HG03558 (cell line): ENCODE results near the gene KAT2B.

Experiments used
- ATAC-seq: cut with Tn5 transposase; IDR thresholded peaks from one replicate; pipeline ENCODE4 v1.9.1; 2021; ENCODE audit warnings: moderate number of reproducible peaks; ENCODE audit not compliant: unreplicated experiment; ENCODE audit errors: extremely low read depth

Gene KAT2B

DNA sequence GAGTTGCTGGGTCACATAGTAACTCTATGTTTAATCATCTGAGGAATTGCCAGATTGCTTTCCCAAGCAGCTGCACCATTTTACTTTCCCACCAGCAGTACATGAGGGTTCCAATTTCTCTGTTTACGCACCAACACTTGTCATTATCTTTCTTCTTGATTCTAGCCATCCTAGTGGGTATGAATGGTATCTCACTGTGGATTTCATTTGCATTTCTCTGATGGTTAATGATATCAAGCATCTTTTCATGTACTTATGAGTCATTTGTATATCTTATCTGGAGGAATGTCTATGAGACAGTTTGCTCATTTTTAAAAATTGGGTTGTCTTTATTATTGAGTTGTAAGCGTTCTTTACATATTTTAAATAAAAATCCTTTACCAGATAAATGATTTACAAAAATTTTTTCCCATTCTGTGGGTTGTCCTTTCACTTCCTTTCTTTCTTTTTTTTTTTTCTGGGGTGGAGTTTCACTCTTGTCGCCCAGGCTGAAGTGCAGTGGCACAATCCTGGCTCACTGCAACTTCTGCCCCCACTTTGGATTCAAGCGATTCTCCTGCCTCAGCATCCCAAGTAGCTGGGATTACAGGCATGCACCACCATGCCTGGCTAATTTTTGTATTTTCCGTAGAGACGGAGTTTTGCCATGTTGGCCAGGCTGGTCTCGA, 154.7 kb downstream of the KAT2B start:
- ATAC-seq, result no peak

DNA sequence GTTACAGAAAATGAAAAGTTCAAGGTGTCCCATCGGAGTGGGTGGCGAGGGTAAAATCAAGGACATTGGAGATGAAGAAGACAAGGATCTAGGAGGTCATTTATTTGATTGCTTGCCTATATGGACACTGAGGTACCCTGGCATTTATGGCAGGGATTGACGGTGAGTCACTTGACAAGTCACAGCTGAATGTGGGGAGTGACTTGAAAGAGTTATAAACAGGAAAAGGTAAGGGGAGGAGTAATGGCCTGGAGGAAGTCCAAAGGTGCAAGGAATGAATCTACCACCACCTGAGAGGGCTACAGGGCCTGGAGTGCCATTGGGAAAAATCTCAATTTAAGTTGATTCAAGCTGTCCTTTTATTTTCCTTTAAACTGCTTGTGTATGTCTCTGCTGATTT, 157.5 kb downstream of the KAT2B start:
- ATAC-seq, result no peak

DNA sequence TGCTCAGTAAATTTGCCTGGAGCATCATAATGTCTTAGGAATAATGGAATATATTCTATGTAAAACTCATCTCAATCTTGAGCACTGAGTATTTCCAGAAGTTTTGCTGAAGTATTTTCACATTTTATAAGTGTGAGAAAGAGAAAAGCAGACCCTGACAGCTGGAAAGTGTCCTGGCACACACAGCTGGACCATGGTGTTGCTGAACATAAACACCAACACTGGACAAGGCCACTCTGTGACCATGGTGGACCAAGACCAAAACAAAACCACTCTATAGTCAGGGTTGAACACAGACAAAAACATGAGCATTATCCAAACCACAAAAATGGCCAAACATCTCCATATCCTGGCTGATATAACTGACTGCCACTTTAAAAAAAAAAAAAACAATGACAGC, 160.9 kb downstream of the KAT2B start:
- no peak for ATAC-seq
